K562 (cell line): Measurements from ENCODE around the gene SMCHD1. TPM values are rescaled to one million over a fixed set of nuclear protein-coding genes. Genes with fewer than 3 reads are reported as not detected.

Experiments
- ATAC-seq: fragments of 200-7000 bp; cut with Tn5 transposase; 3 replicates; pipeline ENCODE4 v1.9.1; 2020; ENCODE audit warnings: moderate library complexity
- BruUV-seq: library from RNA; stranded (reverse); fragments of 400-500 nt; replicated peaks from 2 replicates; lab custom pipeline; 2021; lab: Mats Ljungman, UMichigan
- CTCF ChIA-PET: fragments of 300-600 bp; formaldehyde crosslinking; extraction: SDS; loops from one replicate; lab custom pipeline; 2021; ENCODE audit warnings: low intra/inter-chr PET ratio; lab: Yijun Ruan, JAX
- POLR2A ChIA-PET: fragments of 300-600, 350-650 bp; sonication (Branson Sonifier 250); formaldehyde crosslinking; extraction: SDS; loops from one replicate; lab custom pipeline; 2021; ENCODE audit warnings: antibody characterized with exemption, inconsistent platforms; lab: Yijun Ruan, JAX
- DNase-seq, 4 experiments: peaks; one replicate each; pipeline versions ENCODE4 v3.0.0 to v3.0.0-alpha.2; 2011 to 2018; ENCODE audit warnings: low spot score in 3 of 4, mixed read lengths in 3 of 4; ENCODE audit errors: extremely low read depth in 1 of 4
- FAIRE-seq: peaks from 2 replicates; lab custom pipeline; 2011; peaks lifted over from hg19 to GRCh38; lab: Jason Lieb, UNC
- H2AFZ ChIP-seq: 2 replicates; pipeline ENCODE4 v1.6.0; 2011; ENCODE audit warnings: low read depth, low read length, control low read depth, inconsistent platforms
- H3K27ac ChIP-seq: fragments of 200-600 bp; 3 replicates; pipeline ENCODE4 v1.8.0; 2011; ENCODE audit warnings: low read depth, mild to moderate bottlenecking, control low read depth, inconsistent platforms, low read length, moderate library complexity, mixed read lengths; ENCODE audit errors: extremely low read depth
- H3K27me3 ChIP-seq, 2 experiments: fragments of 300-600 bp in 1 of 2; 2 replicates in 1 of 2; 3 replicates in 1 of 2; pipeline versions ENCODE4 v1.6.0 to v1.8.0; 2011; ENCODE audit warnings: inconsistent platforms in 2 of 2, low read length in 2 of 2, mild to moderate bottlenecking in 1 of 2, mixed read lengths in 1 of 2, moderate library complexity in 1 of 2; ENCODE audit not compliant: control insufficient read depth in 2 of 2, insufficient read depth in 2 of 2
- H3K36me3 ChIP-seq: fragments of 300-600 bp; 3 replicates; pipeline ENCODE4 v1.8.0; 2011; ENCODE audit warnings: mild to moderate bottlenecking, low read length, inconsistent platforms; ENCODE audit not compliant: control insufficient read depth, insufficient read depth
- H3K4me1 ChIP-seq, 2 experiments: fragments of 200-600 bp in 1 of 2; replicated peaks in 1 of 2; 2 replicates in 1 of 2; 3 replicates in 1 of 2; pipeline versions ENCODE4 v1.5.1 to v1.8.0; 2011; ENCODE audit warnings: inconsistent platforms in 2 of 2, low read length in 2 of 2, mild to moderate bottlenecking in 1 of 2, mixed read lengths in 1 of 2, moderate library complexity in 1 of 2; ENCODE audit not compliant: control insufficient read depth in 2 of 2, insufficient read depth in 2 of 2
- H3K4me2 ChIP-seq: 2 replicates; pipeline ENCODE4 v1.6.1; 2011; ENCODE audit warnings: low read length, control low read depth, inconsistent platforms, mixed read lengths; ENCODE audit not compliant: insufficient read depth
- H3K4me3 ChIP-seq: fragments of 200-600 bp; sonication (generic), shearing (Covaris generic); 2 replicates; pipeline ENCODE4 v1.5.1; 2016; ENCODE audit warnings: control low read depth, inconsistent platforms
- H3K79me2 ChIP-seq: fragments of 200-600 bp; 3 replicates; pipeline ENCODE4 v1.8.0; 2011; ENCODE audit warnings: low read length, inconsistent platforms; ENCODE audit not compliant: control insufficient read depth, insufficient read depth
- H3K9ac ChIP-seq, 2 experiments: 2 replicates each; pipeline versions ENCODE4 v1.6.0 to v1.6.1; 2011; ENCODE audit warnings: low read depth in 2 of 2, low read length in 2 of 2, control low read depth in 1 of 2, inconsistent platforms in 1 of 2, mild to moderate bottlenecking in 1 of 2, mixed read lengths in 1 of 2; ENCODE audit not compliant: insufficient read depth in 1 of 2
- H3K9me1 ChIP-seq: one replicate; pipeline ENCODE4 v1.6.0; 2011; ENCODE audit warnings: inconsistent platforms, mild to moderate bottlenecking, low read length, moderate library complexity; ENCODE audit not compliant: control insufficient read depth, insufficient read depth
- H3K9me3 ChIP-seq: replicated peaks from 2 replicates; pipeline ENCODE4 v1.5.1; 2011; ENCODE audit warnings: low read depth, low read length, inconsistent platforms; ENCODE audit not compliant: control insufficient read depth, insufficient read depth
- H4K20me1 ChIP-seq: replicated peaks from 2 replicates; pipeline ENCODE4 v1.6.1; 2011; ENCODE audit warnings: low read length, inconsistent platforms, mixed read lengths; ENCODE audit not compliant: control insufficient read depth, insufficient read depth
- ARID2 ChIP-seq: fragments of 450-650 bp; IDR thresholded peaks from 2 replicates; pipeline ENCODE4 v1.6.1; 2017; ENCODE audit warnings: antibody characterized with exemption, mild to moderate bottlenecking
- CBX1 ChIP-seq: sonication (generic); IDR thresholded peaks from 2 replicates; pipeline ENCODE4 v1.6.1; 2016; ENCODE audit warnings: antibody characterized with exemption, low read depth, mild to moderate bottlenecking
- ELK1 ChIP-seq: sonication (generic); formaldehyde crosslinking; IDR thresholded peaks from 2 replicates; pipeline ENCODE4 v1.8.1; 2022; ENCODE audit warnings: missing genetic modification reagents
- HNRNPH1 ChIP-seq: fragments of 200-400 bp; formaldehyde crosslinking; optimal IDR thresholded peaks from 2 replicates; pipeline ENCODE3; 2017; ENCODE audit warnings: low read depth, mild to moderate bottlenecking, low read length, moderate library complexity
- JUNB ChIP-seq: fragments of 450-650 bp; formaldehyde crosslinking; conservative IDR thresholded peaks from 2 replicates; pipeline ENCODE4 v1.4.0; 2020; ENCODE audit warnings: mild to moderate bottlenecking
- MXD1 ChIP-seq: fragments of 250-450 bp; sonication (Bioruptor Pico); IDR thresholded peaks from 2 replicates; pipeline ENCODE4 v1.8.0; 2021; ENCODE audit warnings: borderline replicate concordance, mild to moderate bottlenecking, moderate library complexity; ENCODE audit not compliant: poor library complexity, severe bottlenecking
- NEUROD1 ChIP-seq: fragments of 150-350 bp; IDR thresholded peaks from 2 replicates; pipeline ENCODE4 v1.6.1; 2014; ENCODE audit warnings: borderline replicate concordance, low read length, low read depth; ENCODE audit not compliant: partially characterized antibody
- NFYB ChIP-seq: IDR thresholded peaks from 2 replicates; pipeline ENCODE4 v1.6.1; 2011; ENCODE audit warnings: mild to moderate bottlenecking, moderate library complexity; ENCODE audit not compliant: insufficient read length; ENCODE audit errors: extremely low read depth
- POU5F1 ChIP-seq: fragments of 150-350 bp; IDR thresholded peaks from 2 replicates; pipeline ENCODE4 v1.6.1; 2014; ENCODE audit warnings: borderline replicate concordance, low read length, low read depth, mild to moderate bottlenecking; ENCODE audit not compliant: partially characterized antibody
- SMARCA4 ChIP-seq: fragments of 450-650 bp; IDR thresholded peaks from 2 replicates; pipeline ENCODE4 v1.6.1; 2016
- WHSC1 ChIP-seq: IDR thresholded peaks from one replicate; pipeline ENCODE4 v1.6.1; 2012; ENCODE audit warnings: low read length, control low read depth, inconsistent platforms
- XRCC3 ChIP-seq: fragments of 450-650 bp; IDR thresholded peaks from 2 replicates; pipeline ENCODE4 v1.6.1; 2017; ENCODE audit warnings: mild to moderate bottlenecking, moderate library complexity
- ZBTB1 ChIP-seq: sonication (generic); formaldehyde crosslinking; IDR thresholded peaks from 2 replicates; pipeline ENCODE4 v1.8.1; 2023; ENCODE audit warnings: missing genetic modification reagents, low read depth, mild to moderate bottlenecking, borderline replicate concordance
- ZNF347 ChIP-seq: fragments of 450-650 bp; formaldehyde crosslinking; IDR thresholded peaks from 2 replicates; pipeline ENCODE4 v1.4.0; 2020; ENCODE audit warnings: low read depth, mild to moderate bottlenecking, moderate library complexity
- ZNF561 ChIP-seq: fragments of 450-650 bp; formaldehyde crosslinking; conservative IDR thresholded peaks from 2 replicates; pipeline ENCODE4 v1.4.0; 2020; ENCODE audit warnings: mild to moderate bottlenecking, moderate library complexity
- WGBS: fragments of 100-300 bp; shearing (Covaris generic); methylation state at CpG from one replicate; pipeline ENCODE4 v1.1.6; 2016; ENCODE audit warnings: low coverage, mixed read lengths; ENCODE audit not compliant: insufficient coverage; ENCODE audit errors: missing lambda C conversion rate; 5-methylcytosine and 5-hydroxymethylcytosine counted together
- in situ Hi-C: fragments of 300-500 bp; cut with MboI; formaldehyde crosslinking; loops from 4 replicates; pipeline ENCODE4 v1.15.0; 2018; ENCODE audit warnings: inconsistent platforms, mixed read lengths
- intact Hi-C: fragments of 100-400 bp; cut with micrococcal nuclease; formaldehyde crosslinking; loops from 2 replicates; pipeline ENCODE4 v1.14.2; 2022
- polyA plus RNA-seq, 8 experiments: library from polyadenylated mRNA; depleted of rRNA in 4 of 8; stranded (reverse) in 5 of 8; unstranded in 3 of 8; fragments of >200 nt; fragmentation: Nextera tagmentation in 2 of 8; fragmentation: Illumina TruSeq in 1 of 8; extraction: Ambion mirVana in 2 of 8; extraction: Trizol in 1 of 8; gene quantifications; 2 replicates each; pipeline versions ENCODE4 v1.2.1 to v1.2.3, GENCODE V29; 2011 to 2014; ENCODE audit warnings: inconsistent platforms in 1 of 8, missing spikeins in 1 of 8
- total RNA-seq, 7 experiments: library from RNA; depleted of rRNA in 6 of 7; stranded (reverse); fragments of >200 nt in 6 of 7; fragmentation: Illumina TruSeq in 2 of 7; extraction: Trizol in 2 of 7; gene quantifications; 2 replicates each; pipeline versions ENCODE4 v1.2.1 to v1.2.3, GENCODE V29; 2011 to 2021; ENCODE audit warnings: low replicate concordance in 1 of 7

The SMCHD1 gene
- total and polyA plus RNA-seq, 9 of the 15 experiments (the other 6 are each of a cell fraction or from before 2014, with no cell fraction given): 6.3 to 144 (median 72.7) TPM

GRCh38 chr18:2606335-2606734 lies 49.2 kb upstream of the SMCHD1 start:
- FAIRE-seq (no peak), ATAC-seq (no peak), DNase-seq (no peak)
- ChIA-PET CTCF (no interaction called here), POLR2A (no interaction called here)
- Histone ChIP-seq H3K79me2 (no peaks in the 10 kb centered on the region), H4K20me1 (no peaks in the 10 kb centered on the region), H3K9me3 (no peaks in the 10 kb centered on the region), H3K4me2 (no peak overlapping the region), H3K36me3 (peaks cover 74% of the 10 kb centered on the region), H3K9me1 (no peaks in the 10 kb centered on the region), H3K4me3 (no peak overlapping the region), H3K9ac (no peak overlapping the region), H3K27me3 (no peaks in the 10 kb centered on the region), H3K4me1 (no peaks in the 10 kb centered on the region), H3K27ac (no peak overlapping the region), H2AFZ (no peak overlapping the region)
- intact Hi-C loops: no loop called here
- WGBS: 95% methylated on average over 2 of the region's 2 CpGs
- BruUV-seq: no TSS peak
- in situ Hi-C loops: no loop called here
- TF ChIP-seq CBX1: no peak
- no peak for TF ChIP-seq ZNF561
- no peak for TF ChIP-seq XRCC3
- no peak for TF ChIP-seq WHSC1
- no peak for TF ChIP-seq JUNB (CRISPR knock-in tag)
- no peak for TF ChIP-seq MXD1 (CRISPR knock-in tag)
- TF ChIP-seq POU5F1: no peak
- TF ChIP-seq SMARCA4: no peak
- no peak for TF ChIP-seq NEUROD1
- TF ChIP-seq ZBTB1 (CRISPR knock-in tag): no peak
- TF ChIP-seq ARID2: no peak
- no peak for TF ChIP-seq ELK1 (CRISPR knock-in tag)
- TF ChIP-seq NFYB: no peak
- no peak for TF ChIP-seq HNRNPH1
- TF ChIP-seq ZNF347 (CRISPR knock-in tag): no peak
